Neuronal stem cell (in vitro differentiated cells): ENCODE data around the gene SART1.
A peak's percentile ranks its signal among the peaks of the same experiment; 100 is the strongest.
"Not testable (repeated sequence)": the region's sequence is repeated elsewhere in the genome, so short reads cannot be mapped to it uniquely, and the experiment has no call there.

Experiments
- DNase-seq: peaks from one replicate; pipeline ENCODE4 v3.0.0-alpha.2; 2013; ENCODE audit warnings: low spot score
- H2AFZ ChIP-seq: one replicate; pipeline ENCODE4 v1.6.1; 2013; ENCODE audit warnings: mild to moderate bottlenecking, low read length, inconsistent platforms
- H2AK5ac ChIP-seq: 2 replicates; pipeline ENCODE4 v1.6.1; 2013; ENCODE audit warnings: low read depth, mild to moderate bottlenecking, inconsistent platforms, low read length, moderate library complexity, mixed read lengths
- H2BK120ac ChIP-seq: 2 replicates; pipeline ENCODE4 v1.6.1; 2013; ENCODE audit warnings: low read depth, mild to moderate bottlenecking, inconsistent platforms, low read length, moderate library complexity, mixed read lengths
- H2BK12ac ChIP-seq: one replicate; pipeline ENCODE4 v1.6.1; 2013; ENCODE audit warnings: low read length, inconsistent platforms
- H2BK15ac ChIP-seq: 2 replicates; pipeline ENCODE4 v1.6.1; 2013; ENCODE audit warnings: mild to moderate bottlenecking, low read length, inconsistent platforms, mixed read lengths
- H2BK5ac ChIP-seq: one replicate; pipeline ENCODE4 v1.6.1; 2013; ENCODE audit warnings: inconsistent platforms, mild to moderate bottlenecking, low read length, moderate library complexity
- H3K14ac ChIP-seq: one replicate; pipeline ENCODE4 v1.6.1; 2013; ENCODE audit warnings: low read length, inconsistent platforms
- H3K18ac ChIP-seq: 2 replicates; pipeline ENCODE4 v1.6.1; 2013; ENCODE audit warnings: low read length, inconsistent platforms
- H3K23ac ChIP-seq: 2 replicates; pipeline ENCODE4 v1.6.1; 2013; ENCODE audit warnings: low read depth, mild to moderate bottlenecking, mixed read lengths, low read length, inconsistent platforms; ENCODE audit not compliant: poor library complexity
- H3K27ac ChIP-seq: replicated peaks from 3 replicates; pipeline ENCODE4 v1.5.1; 2013; ENCODE audit warnings: low read length, inconsistent platforms
- H3K27me3 ChIP-seq, 3 experiments: 2 replicates each; pipeline ENCODE4 v1.6.1; 2013; ENCODE audit warnings: low read length in 3 of 3, mild to moderate bottlenecking in 2 of 3, inconsistent platforms in 1 of 3, low read depth in 1 of 3, mixed read lengths in 1 of 3, moderate library complexity in 1 of 3; ENCODE audit not compliant: control insufficient read depth in 3 of 3, insufficient read depth in 3 of 3
- H3K36me3 ChIP-seq, 2 donors: replicated peaks in 1 of 2; 2 replicates each; pipeline ENCODE4 v1.6.1; 2013; ENCODE audit warnings: low read length in 2 of 2; ENCODE audit not compliant: control insufficient read depth in 2 of 2, insufficient read depth in 2 of 2
- H3K4ac ChIP-seq: 2 replicates; pipeline ENCODE4 v1.6.1; 2013; ENCODE audit warnings: inconsistent platforms, mild to moderate bottlenecking, low read length, moderate library complexity
- H3K4me1 ChIP-seq, 2 donors: 1 replicate in 1 of 2; 2 replicates in 1 of 2; pipeline ENCODE4 v1.6.1; 2013; ENCODE audit warnings: low read length in 2 of 2, low read depth in 1 of 2; ENCODE audit not compliant: control insufficient read depth in 2 of 2, insufficient read depth in 1 of 2
- H3K4me2 ChIP-seq: one replicate; pipeline ENCODE4 v1.6.1; 2013; ENCODE audit warnings: mild to moderate bottlenecking, low read length, inconsistent platforms; ENCODE audit not compliant: insufficient read depth, poor library complexity, severe bottlenecking
- H3K4me3 ChIP-seq, 2 donors: 2 replicates each; pipeline ENCODE4 v1.5.1; 2013; ENCODE audit warnings: low read length in 2 of 2, mild to moderate bottlenecking in 2 of 2, inconsistent platforms in 1 of 2, moderate library complexity in 1 of 2
- H3K79me1 ChIP-seq: one replicate; pipeline ENCODE4 v1.6.1; 2013; ENCODE audit warnings: low read depth, mild to moderate bottlenecking, inconsistent platforms, low read length, moderate library complexity
- H3K9ac ChIP-seq: one replicate; pipeline ENCODE4 v1.6.1; 2013; ENCODE audit warnings: mild to moderate bottlenecking, low read depth, low read length, inconsistent platforms; ENCODE audit not compliant: poor library complexity
- H3K9me3 ChIP-seq, 2 donors: replicated peaks in 1 of 2; 2 replicates each; pipeline versions ENCODE3 to v1.6.1; 2013; ENCODE audit warnings: low read length in 2 of 2, mild to moderate bottlenecking in 2 of 2, inconsistent platforms in 1 of 2, low read depth in 1 of 2, mixed read lengths in 1 of 2, moderate library complexity in 1 of 2; ENCODE audit not compliant: control insufficient read depth in 2 of 2, insufficient read depth in 1 of 2
- H4K8ac ChIP-seq: one replicate; pipeline ENCODE4 v1.6.1; 2013; ENCODE audit warnings: low read depth, mild to moderate bottlenecking, inconsistent platforms, low read length, moderate library complexity
- H4K91ac ChIP-seq: one replicate; pipeline ENCODE4 v1.6.1; 2013; ENCODE audit warnings: low read length, low read depth, mild to moderate bottlenecking, inconsistent platforms; ENCODE audit not compliant: poor library complexity
- WGBS, 2 donors: extraction: QIAGEN DNeasy Blood & Tissue Kit; methylation state at CpG; one replicate each; pipeline ENCODE4 v1.1.7; 2013; ENCODE audit warnings: missing lambda C conversion rate in 2 of 2, mixed read lengths in 1 of 2; ENCODE audit not compliant: insufficient read length in 2 of 2, insufficient replicate concordance in 1 of 2; ENCODE audit errors: extremely low coverage in 2 of 2; 5-methylcytosine and 5-hydroxymethylcytosine counted together

Gene SART1

GRCh38 chr11:65950711-65951110 lies 10.8 kb upstream of the SART1 start:
- H3K4me3 ChIP-seq, H3K27me3 ChIP-seq, H4K91ac ChIP-seq, H3K4me1 ChIP-seq, H3K18ac ChIP-seq, DNase-seq, H3K79me1 ChIP-seq, H2BK15ac ChIP-seq, H2BK12ac ChIP-seq, H3K9ac ChIP-seq, H3K14ac ChIP-seq, H3K4ac ChIP-seq, H3K27ac ChIP-seq, H3K23ac ChIP-seq, H2BK120ac ChIP-seq, H4K8ac ChIP-seq, H2AFZ ChIP-seq, H2BK5ac ChIP-seq, H3K4me2 ChIP-seq, H3K9me3 ChIP-seq, H2AK5ac ChIP-seq, H3K36me3 ChIP-seq: not testable (repeated sequence)
- WGBS, 2 donors = no CpG with 5 or more reads among the region's 5 CpGs

GRCh38 chr11:65951641-65952040 lies 9.9 kb upstream of the SART1 start:
- H3K36me3 ChIP-seq, H2AK5ac ChIP-seq, H4K91ac ChIP-seq, H3K14ac ChIP-seq, H3K4ac ChIP-seq, H3K4me2 ChIP-seq, H2AFZ ChIP-seq, H2BK5ac ChIP-seq, DNase-seq, H3K9me3 ChIP-seq, H3K27ac ChIP-seq, H2BK120ac ChIP-seq, H3K18ac ChIP-seq, H3K4me3 ChIP-seq, H3K23ac ChIP-seq, H3K4me1 ChIP-seq, H3K27me3 ChIP-seq, H2BK12ac ChIP-seq, H4K8ac ChIP-seq, H2BK15ac ChIP-seq, H3K79me1 ChIP-seq, H3K9ac ChIP-seq: not testable (repeated sequence)
- no CpG with 5 or more reads among the region's 3 CpGs for WGBS, 2 donors

GRCh38 chr11:65952052-65952521 lies 9.4 kb upstream of the SART1 start:
- no peak overlapping the region for H4K91ac ChIP-seq
- no peak overlapping the region for H3K4me3 ChIP-seq
- H3K14ac ChIP-seq = no peak overlapping the region
- H3K27me3 ChIP-seq = no peaks in the 10 kb centered on the region
- H3K9me3 ChIP-seq = no peaks in the 10 kb centered on the region
- no peak overlapping the region for H4K8ac ChIP-seq
- no peak overlapping the region for H2BK5ac ChIP-seq
- no peak for DNase-seq
- no peaks in the 10 kb centered on the region for H3K79me1 ChIP-seq
- no peak overlapping the region for H2AK5ac ChIP-seq
- H3K18ac ChIP-seq = no peak overlapping the region
- H3K4me2 ChIP-seq = no peak overlapping the region
- H2BK120ac ChIP-seq = no peak overlapping the region
- H2BK12ac ChIP-seq = no peak overlapping the region
- no peak overlapping the region for H3K4ac ChIP-seq
- H3K4me1 ChIP-seq = no peaks in the 10 kb centered on the region
- no peak overlapping the region for H3K27ac ChIP-seq
- no peak overlapping the region for H3K23ac ChIP-seq
- H2AFZ ChIP-seq = no peak overlapping the region
- H3K36me3 ChIP-seq = peaks cover 0 to 2% of the 10 kb centered on the region in 2 donors
- no peak overlapping the region for H2BK15ac ChIP-seq
- no peak overlapping the region for H3K9ac ChIP-seq
- WGBS, 2 donors = no CpG with 5 or more reads among the region's 6 CpGs

GRCh38 chr11:65953471-65953870 lies 8.1 kb upstream of the SART1 start:
- H3K36me3 ChIP-seq = peaks cover 0 to 2% of the 10 kb centered on the region in 2 donors
- H3K27ac ChIP-seq = no peak overlapping the region
- no peak overlapping the region for H3K9ac ChIP-seq
- H2BK12ac ChIP-seq = no peak overlapping the region
- H4K8ac ChIP-seq = no peak overlapping the region
- peak overlapping the region; percentile 64 for H3K18ac ChIP-seq
- H2AFZ ChIP-seq = no peak overlapping the region
- no peak overlapping the region for H4K91ac ChIP-seq
- DNase-seq = no peak
- H2BK120ac ChIP-seq = no peak overlapping the region
- no peak overlapping the region for H2BK15ac ChIP-seq
- H3K4me2 ChIP-seq = no peak overlapping the region
- peak overlapping the region; percentile 39 for H2BK5ac ChIP-seq
- whole genome bisulfite sequencing, 2 donors = no CpG with 5 or more reads among the region's 20 CpGs
- H3K14ac ChIP-seq = no peak overlapping the region
- no peaks in the 10 kb centered on the region for H3K79me1 ChIP-seq
- no peaks in the 10 kb centered on the region for H3K4me1 ChIP-seq
- H3K4me3 ChIP-seq = no peak overlapping the region
- no peak overlapping the region for H3K4ac ChIP-seq
- no peaks in the 10 kb centered on the region for H3K27me3 ChIP-seq
- H2AK5ac ChIP-seq = peak overlapping the region; percentile 61
- peak overlapping the region; percentile 89 for H3K23ac ChIP-seq
- no peaks in the 10 kb centered on the region for H3K9me3 ChIP-seq
